PFSK-1 (cell line): ENCODE results near the gene RPL38.

Experiments
- FOXP2 ChIP-seq: optimal IDR thresholded peaks from 2 replicates; pipeline ENCODE3; 2011; ENCODE audit warnings: borderline replicate concordance, control low read depth, inconsistent platforms; ENCODE audit not compliant: insufficient read depth; ENCODE audit errors: extremely low read length, extremely low read depth
- POLR2AphosphoS5 ChIP-seq: IDR thresholded peaks from 2 replicates; pipeline ENCODE4 v1.6.1; 2012; ENCODE audit warnings: low read depth, mild to moderate bottlenecking, control low read depth, low read length, moderate library complexity
- SIN3A ChIP-seq: IDR thresholded peaks from 2 replicates; pipeline ENCODE4 v1.6.1; 2012; ENCODE audit warnings: mild to moderate bottlenecking, low read length, moderate library complexity, borderline replicate concordance; ENCODE audit not compliant: insufficient read depth
- TAF1 ChIP-seq: IDR thresholded peaks from 2 replicates; pipeline ENCODE4 v1.6.1; 2012; ENCODE audit warnings: low read length, control low read depth, borderline replicate concordance; ENCODE audit not compliant: insufficient read depth
- TF ChIP-seq, protein P1 (sequence below), 2 experiments: IDR thresholded peaks; 2 replicates each; pipeline versions ENCODE4 v1.6.1 to v1.8.0; 2011 to 2012; ENCODE audit warnings: low read depth in 2 of 2, low read length in 2 of 2, control low read depth in 1 of 2, inconsistent platforms in 1 of 2, mild to moderate bottlenecking in 1 of 2, moderate library complexity in 1 of 2; ENCODE audit not compliant: insufficient read depth in 1 of 2

The RPL38 gene

DNA sequence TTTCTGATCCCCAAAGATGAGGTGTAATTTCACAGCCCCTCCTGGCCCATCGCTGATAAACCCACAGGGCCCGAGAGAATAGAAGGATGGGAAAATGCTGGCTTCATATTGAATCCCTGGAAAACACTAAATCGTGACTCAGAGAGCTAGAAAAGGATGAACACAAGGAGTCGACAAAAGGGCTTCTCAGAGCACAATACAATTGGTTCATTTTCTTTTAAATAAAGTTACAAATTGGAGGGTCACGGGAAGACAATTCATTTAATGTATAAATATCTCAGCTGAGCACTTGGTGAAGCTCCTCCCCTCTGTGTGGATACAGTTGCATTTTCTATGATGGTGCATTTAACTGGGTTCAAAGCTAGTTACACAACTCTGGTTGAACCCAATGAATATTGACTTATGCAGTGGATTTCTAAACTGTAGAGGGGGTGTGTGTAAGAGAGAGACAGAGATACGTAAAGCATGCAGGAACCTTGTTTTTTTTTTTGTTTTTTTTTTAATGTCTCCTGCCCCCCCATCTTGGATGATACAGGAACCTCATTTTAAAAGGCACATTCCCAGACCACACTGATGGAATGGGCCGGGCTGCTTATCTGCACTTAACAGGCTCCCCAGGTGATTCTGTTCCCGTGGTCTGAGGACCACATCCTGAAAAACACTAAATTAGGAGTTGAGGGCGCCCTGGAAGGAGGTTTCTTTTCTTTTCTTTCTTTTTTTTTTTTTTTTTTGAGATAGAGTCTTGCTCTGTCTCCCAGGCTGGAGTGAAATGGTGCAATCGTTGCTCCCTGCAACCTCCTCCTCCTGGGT, 24.0 kb downstream of the RPL38 start:
- TF ChIP-seq, protein P1, sequence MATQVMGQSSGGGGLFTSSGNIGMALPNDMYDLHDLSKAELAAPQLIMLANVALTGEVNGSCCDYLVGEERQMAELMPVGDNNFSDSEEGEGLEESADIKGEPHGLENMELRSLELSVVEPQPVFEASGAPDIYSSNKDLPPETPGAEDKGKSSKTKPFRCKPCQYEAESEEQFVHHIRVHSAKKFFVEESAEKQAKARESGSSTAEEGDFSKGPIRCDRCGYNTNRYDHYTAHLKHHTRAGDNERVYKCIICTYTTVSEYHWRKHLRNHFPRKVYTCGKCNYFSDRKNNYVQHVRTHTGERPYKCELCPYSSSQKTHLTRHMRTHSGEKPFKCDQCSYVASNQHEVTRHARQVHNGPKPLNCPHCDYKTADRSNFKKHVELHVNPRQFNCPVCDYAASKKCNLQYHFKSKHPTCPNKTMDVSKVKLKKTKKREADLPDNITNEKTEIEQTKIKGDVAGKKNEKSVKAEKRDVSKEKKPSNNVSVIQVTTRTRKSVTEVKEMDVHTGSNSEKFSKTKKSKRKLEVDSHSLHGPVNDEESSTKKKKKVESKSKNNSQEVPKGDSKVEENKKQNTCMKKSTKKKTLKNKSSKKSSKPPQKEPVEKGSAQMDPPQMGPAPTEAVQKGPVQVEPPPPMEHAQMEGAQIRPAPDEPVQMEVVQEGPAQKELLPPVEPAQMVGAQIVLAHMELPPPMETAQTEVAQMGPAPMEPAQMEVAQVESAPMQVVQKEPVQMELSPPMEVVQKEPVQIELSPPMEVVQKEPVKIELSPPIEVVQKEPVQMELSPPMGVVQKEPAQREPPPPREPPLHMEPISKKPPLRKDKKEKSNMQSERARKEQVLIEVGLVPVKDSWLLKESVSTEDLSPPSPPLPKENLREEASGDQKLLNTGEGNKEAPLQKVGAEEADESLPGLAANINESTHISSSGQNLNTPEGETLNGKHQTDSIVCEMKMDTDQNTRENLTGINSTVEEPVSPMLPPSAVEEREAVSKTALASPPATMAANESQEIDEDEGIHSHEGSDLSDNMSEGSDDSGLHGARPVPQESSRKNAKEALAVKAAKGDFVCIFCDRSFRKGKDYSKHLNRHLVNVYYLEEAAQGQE (IDR thresholded peaks at IDR 0.05; ENCODE audit: insufficient read depth in 1 of 2, low read depth in 2 of 2, low read length in 2 of 2) = no peak
- no peak for TF ChIP-seq SIN3A
- TF ChIP-seq FOXP2 = no peak
- no peak for TF ChIP-seq POLR2AphosphoS5
- no peak for TF ChIP-seq TAF1

DNA sequence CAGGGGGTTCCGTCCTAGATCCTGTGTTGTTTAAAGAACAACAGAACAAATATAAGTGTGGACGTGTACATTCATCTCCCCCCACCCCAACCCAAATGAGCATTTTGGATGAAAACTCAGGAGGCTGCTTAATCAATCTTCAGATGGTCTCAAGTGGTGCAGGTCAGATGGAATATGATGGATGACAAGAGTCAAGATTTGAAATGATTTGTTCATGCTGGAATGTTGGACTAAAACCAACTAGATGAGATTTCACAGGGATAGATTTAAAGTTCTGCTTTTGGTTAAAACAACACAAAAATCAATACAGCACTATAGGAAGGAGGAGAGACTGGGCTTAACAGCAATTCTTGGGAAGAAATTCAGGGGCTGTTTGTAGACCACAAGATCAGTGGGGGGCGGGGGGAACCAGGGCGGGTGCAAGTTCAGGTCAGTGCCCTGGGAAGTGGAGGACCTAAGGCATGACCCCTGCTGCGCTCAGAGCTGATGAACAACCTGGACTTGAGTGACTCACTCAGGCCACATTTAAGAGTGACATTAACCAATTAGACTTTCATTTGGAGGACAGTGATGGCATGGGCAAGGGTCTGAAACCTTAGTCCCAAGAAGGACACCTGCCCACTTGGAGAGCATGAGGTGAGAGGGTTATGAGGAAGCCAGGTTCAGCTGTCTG, 25.0 kb downstream of the RPL38 start:
- TF ChIP-seq POLR2AphosphoS5 (no peak), FOXP2 (no peak), SIN3A (no peak), TAF1 (no peak)
- TF ChIP-seq, protein P1 (IDR thresholded peaks at IDR 0.05; ENCODE audit: insufficient read depth in 1 of 2, low read depth in 2 of 2, low read length in 2 of 2) = no peak

GRCh38 chr17:74230896-74231295, 27.4 kb downstream of the RPL38 start:
- TF ChIP-seq POLR2AphosphoS5 (no peak), TAF1 (no peak), SIN3A (no peak)

DNA sequence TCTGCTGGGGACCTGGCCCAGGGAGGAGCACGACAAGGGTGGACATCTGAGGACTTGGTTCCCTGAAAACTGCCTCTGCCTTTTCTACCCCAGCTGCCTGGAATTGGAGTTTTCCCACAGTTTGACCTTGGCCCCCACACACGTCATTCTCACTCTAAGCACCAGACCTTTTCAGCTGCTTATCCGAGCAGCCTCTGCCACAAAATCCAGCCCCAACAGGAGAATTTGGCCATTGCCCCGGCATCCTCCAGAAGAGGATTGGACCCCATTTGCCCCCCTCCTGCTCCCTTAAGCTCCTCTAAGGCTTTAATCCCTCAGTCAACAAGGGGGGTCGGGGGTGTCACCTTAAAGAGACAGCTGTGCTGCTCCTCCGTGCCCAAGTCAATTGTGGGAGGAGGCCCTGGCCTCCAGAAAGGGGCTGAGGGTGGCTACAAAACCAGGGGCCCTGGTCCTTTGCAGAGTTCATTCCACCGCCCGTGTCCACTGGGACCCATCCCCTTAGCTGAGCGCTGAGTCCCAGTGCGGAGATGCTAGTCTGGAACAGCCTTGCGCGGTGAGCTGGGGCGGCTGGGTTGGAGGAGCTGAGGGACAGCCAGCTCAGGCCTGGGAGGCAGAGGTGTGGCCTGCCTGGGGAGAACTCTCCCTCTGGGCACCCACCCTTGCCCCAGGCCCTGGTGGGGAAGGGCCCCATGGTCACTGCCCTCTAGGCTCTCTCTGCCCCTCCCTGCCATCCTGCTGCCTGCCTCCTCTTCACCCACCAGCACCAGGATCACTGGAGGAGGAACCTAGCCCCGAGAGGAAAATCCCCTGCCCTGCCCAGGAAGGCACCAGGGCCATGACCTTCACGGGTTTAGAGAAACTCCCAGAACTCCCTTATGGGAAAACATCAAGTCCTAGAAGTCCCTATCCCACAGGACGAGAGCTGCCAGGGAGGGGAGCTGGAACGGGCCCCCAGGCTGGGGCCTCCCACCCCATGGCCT, 28.7 kb downstream of the RPL38 start:
- TF ChIP-seq POLR2AphosphoS5 (no peak), TAF1 (no peak), FOXP2 (no peak), SIN3A (no peak)
- TF ChIP-seq, protein P1 (IDR thresholded peaks at IDR 0.05; ENCODE audit: insufficient read depth in 1 of 2, low read depth in 2 of 2, low read length in 2 of 2) = no peak

DNA sequence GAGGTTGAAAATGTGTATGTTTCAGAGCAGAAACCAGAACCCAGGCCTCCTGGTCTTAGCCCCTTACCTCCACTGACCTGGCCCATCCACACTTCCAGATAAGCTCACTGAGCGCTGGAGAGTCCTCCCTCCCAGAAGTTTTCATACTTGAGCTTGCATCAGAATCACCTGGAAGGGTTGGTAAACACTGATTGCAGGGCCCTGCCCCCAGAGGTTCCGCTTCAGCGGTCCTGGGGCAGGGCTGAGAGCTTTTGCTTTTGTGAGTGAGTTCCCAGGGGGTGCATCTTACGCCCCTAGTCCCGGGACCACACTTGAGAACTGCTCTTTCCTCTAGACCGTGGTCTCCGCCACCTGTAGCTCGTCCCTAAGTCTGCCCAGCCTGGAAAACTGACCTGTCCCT, 30.5 kb downstream of the RPL38 start:
- TF ChIP-seq POLR2AphosphoS5 = no peak
- TF ChIP-seq, protein P1 (IDR thresholded peaks at IDR 0.05; ENCODE audit: insufficient read depth in 1 of 2, low read depth in 2 of 2, low read length in 2 of 2) = no peak
- no peak for TF ChIP-seq FOXP2
- TF ChIP-seq SIN3A = no peak
- no peak for TF ChIP-seq TAF1
